Natural killer cell (primary cell): Measurements from ENCODE around the gene RPS28. TPM values are rescaled to one million over a fixed set of nuclear protein-coding genes. Genes with fewer than 3 reads are reported as not detected.
A peak's percentile ranks its signal among the peaks of the same experiment; 100 is the strongest.

Source experiments
- ATAC-seq, 3 donors: fragments of 150-1000 bp in 2 of 3; fragments of 200-7000 bp in 1 of 3; cut with Tn5 transposase; 1 replicate in 1 of 3; 2 replicates in 2 of 3; pipeline ENCODE4 v1.10.0; 2021; ENCODE audit warnings: mild to moderate bottlenecking in 2 of 3, moderate library complexity in 2 of 3
- DNase-seq, 2 donors: peaks; one replicate each; pipeline versions ENCODE4 v3.0.0 to v3.0.0-alpha.2; 2013 to 2021; ENCODE audit warnings: mixed read lengths in 1 of 2
- H3K27ac ChIP-seq: one replicate; pipeline ENCODE4 v1.5.1; 2013; ENCODE audit warnings: mild to moderate bottlenecking, low read length
- H3K27me3 ChIP-seq: one replicate; pipeline ENCODE4 v1.6.1; 2013; ENCODE audit warnings: low read length; ENCODE audit not compliant: control insufficient read depth, insufficient read depth
- H3K36me3 ChIP-seq: one replicate; pipeline ENCODE4 v1.6.1; 2013; ENCODE audit warnings: low read length; ENCODE audit not compliant: control insufficient read depth, insufficient read depth
- H3K4me1 ChIP-seq: one replicate; pipeline ENCODE4 v1.6.1; 2013; ENCODE audit warnings: low read length; ENCODE audit not compliant: control insufficient read depth, insufficient read depth
- H3K4me3 ChIP-seq: one replicate; pipeline ENCODE4 v1.5.1; 2013; ENCODE audit warnings: low read length
- H3K9me3 ChIP-seq: one replicate; pipeline ENCODE4 v1.6.1; 2013; ENCODE audit warnings: low read length; ENCODE audit not compliant: control insufficient read depth, insufficient read depth
- H3K27ac Mint-ChIP-seq, 2 donors: one replicate each; pipeline ENCODE4 v1.8.0; 2022; ENCODE audit warnings: mild to moderate bottlenecking in 2 of 2, mixed read lengths in 2 of 2, moderate library complexity in 1 of 2
- H3K27me3 Mint-ChIP-seq, 2 donors: one replicate each; pipeline ENCODE4 v1.8.0; 2022; ENCODE audit warnings: low read depth in 2 of 2, mixed read lengths in 2 of 2
- H3K36me3 Mint-ChIP-seq: one replicate; pipeline ENCODE4 v1.8.0; 2022; ENCODE audit warnings: mixed read lengths
- H3K4me1 Mint-ChIP-seq, 2 donors: one replicate each; pipeline ENCODE4 v1.8.0; 2022; ENCODE audit warnings: mixed read lengths in 2 of 2
- H3K4me3 Mint-ChIP-seq: one replicate; pipeline ENCODE4 v1.8.0; 2022; ENCODE audit warnings: mild to moderate bottlenecking, moderate library complexity, mixed read lengths
- H3K9me3 Mint-ChIP-seq, 2 donors: one replicate each; pipeline ENCODE4 v1.8.0; 2022; ENCODE audit warnings: mixed read lengths in 2 of 2
- WGBS: methylation state at CpG from one replicate; pipeline ENCODE4 v1.1.7; 2013; ENCODE audit warnings: missing lambda C conversion rate; ENCODE audit not compliant: insufficient coverage; 5-methylcytosine and 5-hydroxymethylcytosine counted together
- intact Hi-C: fragments of 100-400 bp; cut with micrococcal nuclease; formaldehyde crosslinking; loops from one replicate; pipeline ENCODE4 v1.14.2; 2022
- total RNA-seq, 4 donors: library from RNA; stranded (reverse); fragments of 120-200 nt in 1 of 4; gene quantifications; one replicate each; pipeline versions ENCODE4 v1.2.3 to v1.2.4, GENCODE V29; 2013 to 2022
- TF ChIP-seq, protein P1 (sequence below): fragments of 200-600 bp; IDR thresholded peaks from one replicate; pipeline ENCODE4 v1.8.0; 2022; ENCODE audit warnings: antibody characterized with exemption

Gene RPS28
- total RNA-seq, 3 donors from 2014 or later (not counting 1 experiment from before 2014, with no cell fraction given) = 1,133 to 1,486 (median 1,403) TPM

DNA sequence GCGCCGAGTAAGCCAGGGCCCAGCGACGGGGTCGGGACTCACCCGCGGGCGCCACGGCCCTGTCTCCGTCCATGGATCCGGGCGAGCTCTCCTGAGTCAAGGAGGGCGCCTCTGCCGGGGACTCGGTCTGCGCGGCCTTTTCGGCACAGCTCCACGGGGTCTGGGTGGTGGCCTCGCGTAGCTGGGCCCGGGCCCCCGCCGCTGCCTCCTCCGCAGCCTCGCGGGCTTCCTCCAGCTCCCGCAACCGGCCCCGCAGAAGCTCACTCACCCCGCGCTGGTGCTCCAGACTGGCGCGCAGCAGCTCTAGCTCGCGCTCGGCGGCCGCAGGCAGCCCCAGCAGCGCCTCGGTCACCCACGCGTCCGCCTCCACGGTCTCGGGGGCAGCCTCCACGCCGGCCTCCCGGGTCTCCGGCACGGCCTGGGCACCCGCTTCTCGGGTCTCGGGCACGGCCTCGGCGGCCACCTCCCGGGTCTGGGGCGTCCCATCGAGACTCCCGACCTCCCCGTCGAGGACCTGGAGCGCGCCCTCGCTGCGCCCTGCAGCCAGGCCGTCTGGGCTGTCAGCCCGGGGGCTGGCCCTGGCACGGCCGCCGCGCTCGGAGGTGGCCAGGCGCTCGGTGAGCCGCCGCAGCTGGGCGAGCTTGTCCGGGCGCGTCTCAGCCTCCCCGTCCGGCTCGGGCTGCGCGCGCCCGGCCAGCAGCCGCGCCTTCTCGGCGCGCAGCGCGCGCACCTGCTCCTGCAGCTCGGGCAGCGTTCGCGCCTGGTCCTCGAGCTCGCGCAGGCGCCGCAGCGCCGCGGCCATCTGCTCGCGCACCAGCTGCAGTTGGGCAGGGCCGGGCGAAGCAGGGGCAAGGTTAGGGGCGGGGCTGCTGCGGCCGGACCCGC is 13.4 kb downstream of the RPS28 start:
- Mint-ChIP-seq H3K9me3 (no peaks in the 10 kb centered on the region), H3K4me1 (peaks cover 0 to 4% of the 10 kb centered on the region in 2 donors), H3K4me3 (peak overlapping the region; percentile 55), H3K27me3 (peaks cover 0 to 3% of the 10 kb centered on the region in 2 donors), H3K27ac (no peak overlapping the region), H3K36me3 (no peaks in the 10 kb centered on the region)
- H3K36me3 ChIP-seq = no peaks in the 10 kb centered on the region
- H3K27me3 ChIP-seq = peaks cover 6% of the 10 kb centered on the region
- DNase-seq = peak in 1 of 2 donors; percentile 44
- H3K4me1 ChIP-seq = peaks cover 14% of the 10 kb centered on the region
- H3K9me3 ChIP-seq = no peaks in the 10 kb centered on the region
- peak; percentile 49 to 76 (median 63) for ATAC-seq
- TF ChIP-seq, protein P1, sequence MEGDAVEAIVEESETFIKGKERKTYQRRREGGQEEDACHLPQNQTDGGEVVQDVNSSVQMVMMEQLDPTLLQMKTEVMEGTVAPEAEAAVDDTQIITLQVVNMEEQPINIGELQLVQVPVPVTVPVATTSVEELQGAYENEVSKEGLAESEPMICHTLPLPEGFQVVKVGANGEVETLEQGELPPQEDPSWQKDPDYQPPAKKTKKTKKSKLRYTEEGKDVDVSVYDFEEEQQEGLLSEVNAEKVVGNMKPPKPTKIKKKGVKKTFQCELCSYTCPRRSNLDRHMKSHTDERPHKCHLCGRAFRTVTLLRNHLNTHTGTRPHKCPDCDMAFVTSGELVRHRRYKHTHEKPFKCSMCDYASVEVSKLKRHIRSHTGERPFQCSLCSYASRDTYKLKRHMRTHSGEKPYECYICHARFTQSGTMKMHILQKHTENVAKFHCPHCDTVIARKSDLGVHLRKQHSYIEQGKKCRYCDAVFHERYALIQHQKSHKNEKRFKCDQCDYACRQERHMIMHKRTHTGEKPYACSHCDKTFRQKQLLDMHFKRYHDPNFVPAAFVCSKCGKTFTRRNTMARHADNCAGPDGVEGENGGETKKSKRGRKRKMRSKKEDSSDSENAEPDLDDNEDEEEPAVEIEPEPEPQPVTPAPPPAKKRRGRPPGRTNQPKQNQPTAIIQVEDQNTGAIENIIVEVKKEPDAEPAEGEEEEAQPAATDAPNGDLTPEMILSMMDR = no peak
- no peak overlapping the region for H3K4me3 ChIP-seq
- WGBS = 5% methylated on average over 117 of the region's 117 CpGs
- intact Hi-C loops = no loop called here
- no peak overlapping the region for H3K27ac ChIP-seq

DNA sequence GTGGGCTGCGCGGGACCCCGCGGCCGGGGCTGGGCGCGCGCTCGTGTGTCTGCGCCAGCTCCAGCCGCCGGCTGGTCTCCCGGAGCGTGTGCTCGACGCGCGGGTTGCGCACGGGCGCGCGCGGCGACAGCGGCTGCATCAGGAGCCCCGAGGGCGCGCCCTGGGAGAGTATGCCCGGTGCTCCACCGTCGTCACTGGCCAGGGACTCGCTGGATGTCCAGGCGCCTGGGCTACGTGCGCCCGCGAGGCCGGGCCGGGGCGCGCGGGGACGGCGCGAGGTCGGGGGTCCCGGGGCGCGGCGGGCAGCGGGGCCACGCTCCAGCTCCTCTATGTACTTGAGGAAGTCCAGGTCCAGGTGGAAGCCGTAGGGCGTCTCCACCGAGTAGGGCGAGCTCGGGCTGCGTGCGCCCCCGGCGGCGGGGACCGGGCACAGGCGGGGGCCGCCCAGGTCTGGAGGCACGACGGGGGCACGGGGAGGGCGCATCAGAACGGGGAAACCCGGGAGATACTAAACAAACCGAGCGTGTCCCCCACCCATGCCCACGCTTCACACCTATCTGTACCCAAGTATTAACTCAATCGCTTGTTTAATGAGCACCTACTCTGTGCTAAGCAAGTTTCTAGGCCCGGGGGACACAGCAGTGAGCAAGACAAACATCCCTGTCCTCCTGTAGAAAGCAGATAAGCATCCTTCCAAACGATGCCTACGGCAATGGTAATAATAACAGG is 14.2 kb downstream of the RPS28 start:
- peak overlapping the region; percentile 68 for H3K4me3 Mint-ChIP-seq
- 4% methylated on average over 79 of the region's 79 CpGs for WGBS
- Histone ChIP-seq H3K27me3 (peaks cover 6% of the 10 kb centered on the region), H3K9me3 (no peaks in the 10 kb centered on the region), H3K4me1 (peaks cover 14% of the 10 kb centered on the region), H3K27ac (no peak overlapping the region), H3K4me3 (no peak overlapping the region), H3K36me3 (no peaks in the 10 kb centered on the region)
- peak overlapping the region in 1 of 2 donors; percentile 38 for H3K27ac Mint-ChIP-seq
- TF ChIP-seq, protein P1 = no peak
- no peaks in the 10 kb centered on the region for H3K9me3 Mint-ChIP-seq
- H3K4me1 Mint-ChIP-seq = peaks cover 2 to 7% of the 10 kb centered on the region in 2 donors
- ATAC-seq (peak; percentile 66 to 74 (median 69)), DNase-seq (peak in 1 of 2 donors; percentile 40)
- H3K27me3 Mint-ChIP-seq = peaks cover 0 to 3% of the 10 kb centered on the region in 2 donors
- H3K36me3 Mint-ChIP-seq = no peaks in the 10 kb centered on the region
- intact Hi-C loops = no loop called here

DNA sequence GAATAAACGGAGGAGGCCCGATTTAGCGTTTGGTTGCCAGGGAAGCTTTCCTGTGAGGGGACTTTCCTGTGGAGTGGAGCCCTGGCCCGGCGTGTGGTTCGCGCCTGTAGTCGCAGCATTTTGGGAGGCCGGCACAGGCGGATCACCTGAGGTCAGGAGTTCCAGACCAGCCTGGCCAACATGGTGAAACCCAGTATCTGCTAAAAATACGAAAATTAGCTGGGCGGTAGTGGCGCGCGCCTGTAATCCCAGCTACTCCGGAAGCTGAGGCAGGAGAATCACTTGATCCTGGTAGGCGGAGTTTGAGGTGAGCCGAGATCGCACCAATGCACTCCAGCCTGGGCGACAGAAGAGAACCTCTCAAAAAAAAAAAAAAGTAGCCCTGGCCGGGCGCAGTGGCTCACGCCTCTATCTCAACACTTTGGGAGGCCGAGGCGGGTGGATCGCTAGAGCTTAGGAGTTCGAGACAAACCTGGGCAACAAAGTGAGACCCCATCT is 14.8 kb downstream of the RPS28 start:
- H3K4me1 ChIP-seq = peaks cover 14% of the 10 kb centered on the region
- H3K9me3 ChIP-seq = no peaks in the 10 kb centered on the region
- Mint-ChIP-seq H3K36me3 (no peaks in the 10 kb centered on the region), H3K4me3 (peak overlapping the region; percentile 68), H3K4me1 (peaks cover 6 to 11% of the 10 kb centered on the region in 2 donors), H3K27ac (peak overlapping the region in 1 of 2 donors; percentile 38), H3K9me3 (no peaks in the 10 kb centered on the region), H3K27me3 (peaks cover 0 to 3% of the 10 kb centered on the region in 2 donors)
- H3K36me3 ChIP-seq = no peaks in the 10 kb centered on the region
- TF ChIP-seq, protein P1 = no peak
- H3K4me3 ChIP-seq = no peak overlapping the region
- DNase-seq (no peak), ATAC-seq (peak in 2 of 3 donors; percentile 10 to 15)
- intact Hi-C loops = no loop called here
- H3K27ac ChIP-seq = no peak overlapping the region
- WGBS = 41% methylated on average over 25 of the region's 27 CpGs
- H3K27me3 ChIP-seq = peaks cover 6% of the 10 kb centered on the region
